WTC11 (cell line): ENCODE results near the gene CNDP2. TPM values are rescaled to one million over a fixed set of nuclear protein-coding genes. Genes with fewer than 3 reads are reported as not detected.

ENCODE experiments used
- ATAC-seq: fragments of 200-7000 bp; cut with Tn5 transposase; 2 replicates; pipeline ENCODE4 v1.10.0; 2021; ENCODE audit warnings: mild to moderate bottlenecking, moderate library complexity
- CTCF ChIA-PET: fragments of 300-600 bp; sonication (Branson Sonifier 250); formaldehyde crosslinking; loops from one replicate; lab custom pipeline; 2021; ENCODE audit warnings: antibody characterized with exemption; lab: Charles Lee
- POLR2A ChIA-PET: fragments of 350-600 bp; sonication (Branson Sonifier 250); formaldehyde crosslinking; loops from one replicate; lab custom pipeline; 2021; ENCODE audit warnings: antibody characterized with exemption; lab: Charles Lee
- DNase-seq: peaks from one replicate; pipeline ENCODE4 v3.0.0; 2021; ENCODE audit warnings: low spot score
- H3K27ac Mint-ChIP-seq: 2 replicates; pipeline ENCODE4 v1.8.0; 2021; ENCODE audit warnings: mixed read lengths
- H3K27me3 Mint-ChIP-seq: 2 replicates; pipeline ENCODE4 v1.8.0; 2021; ENCODE audit warnings: low read depth, mild to moderate bottlenecking, moderate library complexity, mixed read lengths
- H3K36me3 Mint-ChIP-seq: 2 replicates; pipeline ENCODE4 v1.8.0; 2021; ENCODE audit warnings: mixed read lengths
- H3K4me1 Mint-ChIP-seq: 2 replicates; pipeline ENCODE4 v1.8.0; 2022; ENCODE audit warnings: mixed read lengths
- H3K4me3 Mint-ChIP-seq: 2 replicates; pipeline ENCODE4 v1.8.0; 2021; ENCODE audit warnings: mild to moderate bottlenecking, moderate library complexity, mixed read lengths
- H3K9me3 Mint-ChIP-seq: 2 replicates; pipeline ENCODE4 v1.8.0; 2021; ENCODE audit warnings: mixed read lengths
- AFF4 ChIP-seq: sonication (generic); formaldehyde crosslinking; IDR thresholded peaks from 2 replicates; pipeline ENCODE4 v1.8.1; 2023; ENCODE audit warnings: mild to moderate bottlenecking, missing genetic modification reagents, borderline replicate concordance
- ATF2 ChIP-seq: sonication (generic); formaldehyde crosslinking; IDR thresholded peaks from 2 replicates; pipeline ENCODE4 v1.8.1; 2022; ENCODE audit warnings: low read depth, missing genetic modification reagents, borderline replicate concordance
- ETV6 ChIP-seq: sonication (generic); formaldehyde crosslinking; IDR thresholded peaks from 2 replicates; pipeline ENCODE4 v1.8.1; 2022; ENCODE audit warnings: mild to moderate bottlenecking, missing genetic modification reagents
- FOXJ3 ChIP-seq: sonication (generic); formaldehyde crosslinking; IDR thresholded peaks from 2 replicates; pipeline ENCODE4 v1.9.0; 2021; ENCODE audit warnings: missing genetic modification reagents, mild to moderate bottlenecking, borderline replicate concordance
- GABPB1 ChIP-seq: sonication (generic); formaldehyde crosslinking; IDR thresholded peaks from 2 replicates; pipeline ENCODE4 v1.8.1; 2023; ENCODE audit warnings: mild to moderate bottlenecking, missing genetic modification reagents
- HMGA2 ChIP-seq: fragments of 250-450 bp; sonication (Bioruptor Pico); IDR thresholded peaks from 2 replicates; pipeline ENCODE4 v1.4.0; 2021; ENCODE audit warnings: mild to moderate bottlenecking, moderate library complexity
- IRF1 ChIP-seq: sonication (generic); formaldehyde crosslinking; IDR thresholded peaks from 2 replicates; pipeline ENCODE4 v1.8.0; 2023; ENCODE audit warnings: missing genetic modification reagents
- IRF2 ChIP-seq: sonication (generic); formaldehyde crosslinking; IDR thresholded peaks from 2 replicates; pipeline ENCODE4 v1.8.0; 2022; ENCODE audit warnings: low read depth, missing genetic modification reagents, borderline replicate concordance
- KAT7 ChIP-seq: sonication (generic); formaldehyde crosslinking; IDR thresholded peaks from 2 replicates; pipeline ENCODE4 v1.8.1; 2023; ENCODE audit warnings: missing genetic modification reagents, mild to moderate bottlenecking, borderline replicate concordance
- MLX ChIP-seq: sonication (generic); formaldehyde crosslinking; IDR thresholded peaks from 2 replicates; pipeline ENCODE4 v1.8.1; 2023; ENCODE audit warnings: mild to moderate bottlenecking, missing genetic modification reagents, moderate library complexity
- MXD4 ChIP-seq: fragments of 250-450 bp; sonication (Bioruptor Pico); IDR thresholded peaks from 2 replicates; pipeline ENCODE4 v1.8.0; 2021; ENCODE audit warnings: mild to moderate bottlenecking, moderate library complexity, borderline replicate concordance
- NR2C2 ChIP-seq: sonication (generic); formaldehyde crosslinking; IDR thresholded peaks from 2 replicates; pipeline ENCODE4 v1.8.0; 2022; ENCODE audit warnings: mild to moderate bottlenecking, missing genetic modification reagents
- OVOL2 ChIP-seq: fragments of 250-450 bp; sonication (Bioruptor Pico); IDR thresholded peaks from 2 replicates; pipeline ENCODE4 v1.9.0; 2021; ENCODE audit warnings: mild to moderate bottlenecking, borderline replicate concordance
- PRDM15 ChIP-seq: sonication (generic); formaldehyde crosslinking; IDR thresholded peaks from 2 replicates; pipeline ENCODE4 v1.8.0; 2022; ENCODE audit warnings: missing genetic modification reagents
- RORB ChIP-seq: fragments of 250-450 bp; sonication (Bioruptor Pico); IDR thresholded peaks from 2 replicates; pipeline ENCODE4 v1.9.0; 2021; ENCODE audit warnings: mild to moderate bottlenecking
- SMAD3 ChIP-seq: sonication (generic); formaldehyde crosslinking; IDR thresholded peaks from 2 replicates; pipeline ENCODE4 v1.8.0; 2022; ENCODE audit warnings: missing genetic modification reagents, mild to moderate bottlenecking, borderline replicate concordance
- TEAD1 ChIP-seq: sonication (generic); formaldehyde crosslinking; IDR thresholded peaks from 2 replicates; pipeline ENCODE4 v1.8.0; 2022; ENCODE audit warnings: mild to moderate bottlenecking, missing genetic modification reagents
- USF2 ChIP-seq: sonication (generic); formaldehyde crosslinking; IDR thresholded peaks from 2 replicates; pipeline ENCODE4 v1.8.1; 2023; ENCODE audit warnings: mild to moderate bottlenecking, missing genetic modification reagents, moderate library complexity
- ZNF138 ChIP-seq: sonication (generic); formaldehyde crosslinking; conservative IDR thresholded peaks from 2 replicates; pipeline ENCODE4 v1.8.1; 2022; ENCODE audit warnings: mild to moderate bottlenecking, moderate library complexity, missing genetic modification reagents
- ZNF263 ChIP-seq: sonication (generic); formaldehyde crosslinking; IDR thresholded peaks from 2 replicates; pipeline ENCODE4 v1.8.1; 2022; ENCODE audit warnings: low read depth, mild to moderate bottlenecking, moderate library complexity, missing genetic modification reagents
- ZSCAN18 ChIP-seq: fragments of 250-450 bp; sonication (Bioruptor Pico); IDR thresholded peaks from 2 replicates; pipeline ENCODE4 v2.1.2; 2022; ENCODE audit warnings: mild to moderate bottlenecking, moderate library complexity
- total RNA-seq: library from RNA; stranded (reverse); gene quantifications from 3 replicates; pipeline ENCODE4 v1.2.3, GENCODE V29; 2021

The CNDP2 gene
- total RNA-seq, 1 experiment from 2014 or later, result 248 TPM

GRCh38 chr18:74477771-74478170 is 18.4 kb upstream of the CNDP2 start (continued):
- no peak for TF ChIP-seq ATF2 (CRISPR knock-in tag)
- no peak for TF ChIP-seq IRF1 (CRISPR knock-in tag)
- no peak for TF ChIP-seq HMGA2 (CRISPR knock-in tag)
- TF ChIP-seq, all 79 proteins: peak for 0

- no peak overlapping the region for H3K27ac Mint-ChIP-seq
- no peaks in the 10 kb centered on the region for H3K9me3 Mint-ChIP-seq
- peaks cover 11% of the 10 kb centered on the region for H3K4me1 Mint-ChIP-seq
- DNase-seq, result no peak
- POLR2A ChIA-PET, result no interaction called here
- TF ChIP-seq SMAD3 (CRISPR knock-in tag) (no peak), TEAD1 (no peak), RORB (CRISPR knock-in tag) (no peak), MLX (no peak), MXD4 (CRISPR knock-in tag) (no peak), KAT7 (CRISPR knock-in tag) (no peak), ZNF138 (CRISPR knock-in tag) (no peak), GABPB1 (CRISPR knock-in tag) (no peak), OVOL2 (CRISPR knock-in tag) (no peak), USF2 (no peak), PRDM15 (CRISPR knock-in tag) (no peak), NR2C2 (CRISPR knock-in tag) (no peak), AFF4 (CRISPR knock-in tag) (no peak), ZSCAN18 (CRISPR knock-in tag) (no peak), IRF2 (CRISPR knock-in tag) (no peak), FOXJ3 (CRISPR knock-in tag) (no peak), ETV6 (CRISPR knock-in tag) (no peak), ZNF263 (CRISPR knock-in tag) (no peak)
- TF ChIP-seq, all 79 proteins: peak for 0
- Mint-ChIP-seq H3K36me3 (no peaks in the 10 kb centered on the region), H3K27me3 (peaks cover 2% of the 10 kb centered on the region; the same call in 1 of the 2 replicates), H3K4me3 (no peak overlapping the region)
- CTCF ChIA-PET, result interaction anchor here (1.0 kb wide), 1 partner anchor 18 kb away, joined by 3 read pairs; no protein-coding TSS in a partner anchor
- ATAC-seq, result no peak
Measured at GRCh38 chr18:74478316-74478715, 17.8 kb upstream of the CNDP2 start.
